ENCODE results near the gene SAMD3. TPM values are rescaled to one million over a fixed set of nuclear protein-coding genes. Genes with fewer than 3 reads are reported as not detected.

Gene SAMD3
- total and polyA plus RNA-seq, 7 donors: 0.81 to 3.7 (median 2.3) TPM; not detected in 3

DNA sequence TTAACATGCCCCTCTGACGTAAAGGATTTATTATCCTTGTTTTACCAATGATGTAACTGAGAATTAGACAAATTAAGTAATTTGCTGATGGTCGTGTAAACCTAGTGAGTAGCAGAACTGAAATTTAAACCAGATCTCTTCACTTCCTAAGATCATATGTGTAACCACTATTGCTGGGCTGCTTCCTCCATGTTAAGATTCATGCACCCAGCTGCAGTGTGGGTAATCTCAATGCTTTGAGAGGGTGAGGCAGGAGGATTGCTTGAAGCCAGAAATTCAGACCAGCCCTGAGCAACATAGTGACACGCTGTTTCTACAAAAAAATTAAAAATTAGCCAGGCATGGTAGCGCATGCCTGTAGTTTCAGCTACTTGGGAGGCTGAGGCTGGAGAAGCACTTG, 106.5 kb downstream of the SAMD3 start:
- intact Hi-C loops (cut with DNase I): no loop called here
- no peaks in the 10 kb centered on the region for H3K9me3 ChIP-seq
- no peaks in the 10 kb centered on the region for H3K36me3 ChIP-seq
- H3K27me3 ChIP-seq: no peaks in the 10 kb centered on the region
- no peak overlapping the region for H3K27ac ChIP-seq
- no peak overlapping the region for H3K4me3 ChIP-seq
- TF ChIP-seq, protein P1, sequence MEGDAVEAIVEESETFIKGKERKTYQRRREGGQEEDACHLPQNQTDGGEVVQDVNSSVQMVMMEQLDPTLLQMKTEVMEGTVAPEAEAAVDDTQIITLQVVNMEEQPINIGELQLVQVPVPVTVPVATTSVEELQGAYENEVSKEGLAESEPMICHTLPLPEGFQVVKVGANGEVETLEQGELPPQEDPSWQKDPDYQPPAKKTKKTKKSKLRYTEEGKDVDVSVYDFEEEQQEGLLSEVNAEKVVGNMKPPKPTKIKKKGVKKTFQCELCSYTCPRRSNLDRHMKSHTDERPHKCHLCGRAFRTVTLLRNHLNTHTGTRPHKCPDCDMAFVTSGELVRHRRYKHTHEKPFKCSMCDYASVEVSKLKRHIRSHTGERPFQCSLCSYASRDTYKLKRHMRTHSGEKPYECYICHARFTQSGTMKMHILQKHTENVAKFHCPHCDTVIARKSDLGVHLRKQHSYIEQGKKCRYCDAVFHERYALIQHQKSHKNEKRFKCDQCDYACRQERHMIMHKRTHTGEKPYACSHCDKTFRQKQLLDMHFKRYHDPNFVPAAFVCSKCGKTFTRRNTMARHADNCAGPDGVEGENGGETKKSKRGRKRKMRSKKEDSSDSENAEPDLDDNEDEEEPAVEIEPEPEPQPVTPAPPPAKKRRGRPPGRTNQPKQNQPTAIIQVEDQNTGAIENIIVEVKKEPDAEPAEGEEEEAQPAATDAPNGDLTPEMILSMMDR (IDR thresholded peaks at IDR 0.05): no peak
- no peak for TF ChIP-seq POLR2A (IDR thresholded peaks at IDR 0.05)
- no peak for TF ChIP-seq EP300 (IDR thresholded peaks at IDR 0.05)
- TF ChIP-seq POLR2AphosphoS5 (IDR thresholded peaks at IDR 0.05): no peak
- H3K4me1 ChIP-seq: no peaks in the 10 kb centered on the region
- WGBS, 2 donors: 81 to 93% methylated on average over 4 of the region's 4 CpGs
- no peak for DNase-seq

- intact Hi-C loops (cut with DNase I): no loop called here
- DNase-seq: no peak
- H3K4me1 ChIP-seq: no peaks in the 10 kb centered on the region
- TF ChIP-seq POLR2A (IDR thresholded peaks at IDR 0.05) (no peak), POLR2AphosphoS5 (IDR thresholded peaks at IDR 0.05) (no peak), EP300 (IDR thresholded peaks at IDR 0.05) (no peak)
- TF ChIP-seq, protein P1 (IDR thresholded peaks at IDR 0.05): no peak
- 79 to 93% methylated on average over 6 of the region's 6 CpGs for WGBS, 2 donors
- no peaks in the 10 kb centered on the region for H3K27me3 ChIP-seq
- no peak overlapping the region for H3K4me3 ChIP-seq
- H3K9me3 ChIP-seq: no peaks in the 10 kb centered on the region
- no peak overlapping the region for H3K27ac ChIP-seq
- no peaks in the 10 kb centered on the region for H3K36me3 ChIP-seq
Measured at GRCh38 chr6:130115036-130115435, 107.7 kb downstream of the SAMD3 start.

GRCh38 chr6:130113201-130113710, 109.5 kb downstream of the SAMD3 start:
- no peak overlapping the region for H3K4me3 ChIP-seq
- intact Hi-C loops (cut with DNase I): no loop called here
- DNase-seq: no peak
- H3K36me3 ChIP-seq: no peaks in the 10 kb centered on the region
- no peaks in the 10 kb centered on the region for H3K4me1 ChIP-seq
- no peaks in the 10 kb centered on the region for H3K9me3 ChIP-seq
- 95 to 99% methylated on average over 2 of the region's 2 CpGs for WGBS, 2 donors
- H3K27me3 ChIP-seq: no peaks in the 10 kb centered on the region
- TF ChIP-seq POLR2AphosphoS5 (IDR thresholded peaks at IDR 0.05) (no peak), EP300 (IDR thresholded peaks at IDR 0.05) (no peak), POLR2A (IDR thresholded peaks at IDR 0.05) (no peak)
- TF ChIP-seq, protein P1 (IDR thresholded peaks at IDR 0.05): no peak
- H3K27ac ChIP-seq: no peak overlapping the region

GRCh38 chr6:130111031-130111430, 111.7 kb downstream of the SAMD3 start:
- intact Hi-C loops (cut with DNase I): no loop called here
- Histone ChIP-seq H3K9me3 (no peaks in the 10 kb centered on the region), H3K36me3 (no peaks in the 10 kb centered on the region), H3K27ac (no peak overlapping the region), H3K4me3 (no peak overlapping the region), H3K4me1 (no peaks in the 10 kb centered on the region), H3K27me3 (no peaks in the 10 kb centered on the region)
- TF ChIP-seq POLR2AphosphoS5 (IDR thresholded peaks at IDR 0.05) (no peak), POLR2A (IDR thresholded peaks at IDR 0.05) (no peak), EP300 (IDR thresholded peaks at IDR 0.05) (no peak)
- TF ChIP-seq, protein P1 (IDR thresholded peaks at IDR 0.05): no peak
- no peak for DNase-seq
- WGBS, 2 donors: 92 to 93% methylated on average over 1 of the region's 1 CpG

DNA sequence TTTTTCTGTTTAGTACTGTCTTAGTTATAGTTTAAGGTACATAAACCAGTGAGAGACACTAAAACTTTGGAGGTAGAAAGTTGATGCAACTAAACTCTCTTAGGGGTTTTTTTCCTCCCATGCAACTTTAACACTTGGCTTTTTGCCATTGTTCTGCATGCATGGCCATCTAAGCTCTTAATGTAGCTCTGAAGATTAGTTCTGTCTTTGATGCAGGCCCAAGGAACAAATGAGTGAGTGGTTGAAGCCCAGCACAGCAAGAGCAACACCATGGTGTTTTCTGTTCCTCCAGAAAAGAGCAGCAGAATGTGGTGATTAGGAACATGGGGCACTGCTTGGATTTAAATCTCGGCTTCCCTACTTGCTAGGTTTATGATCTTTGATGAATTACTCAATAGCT, 115.0 kb downstream of the SAMD3 start:
- intact Hi-C loops (cut with DNase I): no loop called here

More for the DNA sequence above, 115.0 kb downstream of the SAMD3 start:
- Histone ChIP-seq H3K27me3 (no peaks in the 10 kb centered on the region), H3K4me3 (no peak overlapping the region), H3K36me3 (no peaks in the 10 kb centered on the region), H3K9me3 (no peaks in the 10 kb centered on the region), H3K27ac (no peak overlapping the region), H3K4me1 (no peaks in the 10 kb centered on the region)
- WGBS, 2 donors: 91 to 95% methylated on average over 1 of the region's 1 CpG
- TF ChIP-seq EP300 (IDR thresholded peaks at IDR 0.05) (no peak), POLR2A (IDR thresholded peaks at IDR 0.05) (no peak), POLR2AphosphoS5 (IDR thresholded peaks at IDR 0.05) (no peak)
- TF ChIP-seq, protein P1 (IDR thresholded peaks at IDR 0.05): no peak
- no peak for DNase-seq

Measured in sigmoid colon (tissue), 7 donors.